Thymus (tissue), 11 donors: Measurements from ENCODE around the gene ASS1. TPM values are rescaled to one million over a fixed set of nuclear protein-coding genes. Genes with fewer than 3 reads are reported as not detected.

ENCODE experiments used
- DNase-seq, 9 donors: peaks; one replicate each; pipeline ENCODE4 v3.0.0-alpha.2; 2013; ENCODE audit warnings: low spot score in 9 of 9, low read depth in 6 of 9, missing footprints in 1 of 9
- H3K27ac ChIP-seq, 2 donors: one replicate each; pipeline ENCODE4 v1.5.1; 2013; ENCODE audit warnings: control low read depth in 1 of 2, low read depth in 1 of 2, low read length in 1 of 2, mild to moderate bottlenecking in 1 of 2, moderate library complexity in 1 of 2
- H3K27me3 ChIP-seq, 2 donors: one replicate each; pipeline ENCODE4 v1.5.1; 2013; ENCODE audit warnings: low read length in 1 of 2; ENCODE audit not compliant: control insufficient read depth in 2 of 2, insufficient read depth in 1 of 2
- H3K36me3 ChIP-seq, 2 donors: one replicate each; pipeline ENCODE4 v1.5.1; 2013; ENCODE audit warnings: low read length in 1 of 2, mild to moderate bottlenecking in 1 of 2, moderate library complexity in 1 of 2; ENCODE audit not compliant: control insufficient read depth in 2 of 2, insufficient read depth in 2 of 2
- H3K4me1 ChIP-seq, 2 donors: one replicate each; pipeline ENCODE4 v1.5.1; 2013; ENCODE audit warnings: low read length in 2 of 2; ENCODE audit not compliant: control insufficient read depth in 2 of 2, insufficient read depth in 2 of 2
- H3K4me3 ChIP-seq, 2 donors: one replicate each; pipeline ENCODE4 v1.5.1; 2013; ENCODE audit warnings: low read length in 2 of 2, control low read depth in 1 of 2, mild to moderate bottlenecking in 1 of 2
- H3K9me3 ChIP-seq, 2 donors: one replicate each; pipeline ENCODE4 v1.5.1; 2013; ENCODE audit warnings: low read length in 1 of 2, mild to moderate bottlenecking in 1 of 2; ENCODE audit not compliant: control insufficient read depth in 2 of 2, insufficient read depth in 1 of 2
- WGBS: extraction: QIAGEN DNeasy Blood & Tissue Kit; methylation state at CpG from one replicate; pipeline ENCODE4 v1.1.7; 2013; 5-methylcytosine and 5-hydroxymethylcytosine counted together
- polyA plus RNA-seq: library from polyadenylated mRNA; stranded (reverse); fragments of 200-250 nt; gene quantifications from one replicate; pipeline ENCODE4 v1.2.3, GENCODE V29; 2013
- total RNA-seq: library from RNA; stranded (reverse); fragments of 120-200 nt; gene quantifications from one replicate; pipeline ENCODE4 v1.2.4, GENCODE V29; 2013
- donor health status: healthy.

ASS1 gene
- total and polyA plus RNA-seq, 2 donors = 9.1 to 30.4 TPM

DNA sequence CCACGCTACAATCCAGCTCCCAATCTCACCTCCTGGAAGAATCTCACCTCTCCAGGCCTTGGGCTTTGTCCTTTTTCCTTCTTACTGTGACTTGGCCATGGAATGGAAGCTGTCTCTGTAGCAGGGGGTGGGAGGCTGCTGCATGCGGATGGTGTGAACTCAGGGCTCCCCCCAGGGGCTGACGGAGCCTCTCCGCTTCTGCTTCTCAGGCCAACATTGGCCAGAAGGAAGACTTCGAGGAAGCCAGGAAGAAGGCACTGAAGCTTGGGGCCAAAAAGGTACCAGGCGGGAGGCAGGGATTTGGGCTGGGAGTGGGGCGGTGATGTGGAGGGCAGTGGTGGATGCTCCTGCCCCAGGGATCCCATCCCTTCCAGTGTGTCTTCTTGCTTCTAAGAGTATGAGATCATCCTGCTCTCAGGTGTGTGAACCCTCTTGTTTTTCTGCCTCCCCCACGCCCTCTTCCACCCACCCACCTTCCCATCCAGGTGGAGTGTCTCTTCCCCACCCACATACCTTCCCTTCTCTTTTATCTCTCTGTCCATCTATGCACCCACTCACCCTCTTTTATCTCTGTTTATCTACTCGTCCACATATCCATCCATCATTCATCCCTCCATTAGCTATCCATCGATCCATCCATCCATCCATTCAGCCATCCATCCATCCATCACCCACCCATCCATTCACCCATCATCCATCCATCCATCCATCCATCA is 9.5 kb downstream of the ASS1 start:
- DNase-seq = no peak
- Histone ChIP-seq H3K27me3 (peaks cover 0 to 46% of the 10 kb centered on the region in 2 donors), H3K27ac (no peak overlapping the region), H3K4me1 (no peaks in the 10 kb centered on the region), H3K36me3 (no peaks in the 10 kb centered on the region), H3K4me3 (no peak overlapping the region), H3K9me3 (no peaks in the 10 kb centered on the region)
- WGBS = 94% methylated on average over 10 of the region's 10 CpGs

DNA sequence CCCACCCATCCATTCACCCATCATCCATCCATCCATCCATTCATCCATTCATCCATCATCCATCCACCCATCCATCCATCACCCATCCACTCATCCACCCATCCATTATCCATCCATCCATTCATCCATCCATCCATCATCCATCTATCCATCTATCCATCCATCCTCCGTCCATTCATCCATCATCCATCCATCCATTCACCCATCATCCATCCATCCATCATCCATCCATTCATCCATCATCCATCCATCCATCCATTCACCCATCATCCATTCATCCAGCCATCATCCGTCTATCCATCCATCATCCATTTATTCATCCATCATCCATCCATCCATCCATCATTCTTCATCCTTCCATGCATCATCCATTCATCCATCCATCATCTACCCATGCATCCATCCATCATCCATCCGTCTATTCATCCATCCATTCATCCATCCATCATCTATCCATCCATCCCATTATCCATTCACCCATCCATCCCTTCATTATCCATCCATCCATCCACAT is 10.1 kb downstream of the ASS1 start:
- H3K27me3 ChIP-seq = peaks cover 2 to 44% of the 10 kb centered on the region in 2 donors
- H3K9me3 ChIP-seq = no peaks in the 10 kb centered on the region
- 97% methylated on average over 3 of the region's 3 CpGs for WGBS
- H3K4me1 ChIP-seq = no peaks in the 10 kb centered on the region
- H3K36me3 ChIP-seq = no peaks in the 10 kb centered on the region
- H3K4me3 ChIP-seq = no peak overlapping the region
- no peak overlapping the region for H3K27ac ChIP-seq
- no peak for DNase-seq

- Histone ChIP-seq H3K9me3 (no peaks in the 10 kb centered on the region), H3K4me1 (no peaks in the 10 kb centered on the region), H3K36me3 (no peaks in the 10 kb centered on the region), H3K4me3 (no peak overlapping the region), H3K27me3 (peaks cover 2 to 48% of the 10 kb centered on the region in 2 donors), H3K27ac (no peak overlapping the region)
- WGBS = 94% methylated on average over 23 of the region's 23 CpGs
- no peak for DNase-seq
These were observed 13.5 kb downstream of the ASS1 start for GRCh38 chr9:130458027-130458803.

- Histone ChIP-seq H3K27ac (no peak overlapping the region), H3K4me3 (no peak overlapping the region), H3K4me1 (no peaks in the 10 kb centered on the region), H3K27me3 (peaks cover 2 to 49% of the 10 kb centered on the region in 2 donors), H3K9me3 (no peaks in the 10 kb centered on the region), H3K36me3 (no peaks in the 10 kb centered on the region)
- WGBS = 94% methylated on average over 5 of the region's 5 CpGs
- DNase-seq = no peak
These were observed 14.0 kb downstream of the ASS1 start for GRCh38 chr9:130458804-130459067.

DNA sequence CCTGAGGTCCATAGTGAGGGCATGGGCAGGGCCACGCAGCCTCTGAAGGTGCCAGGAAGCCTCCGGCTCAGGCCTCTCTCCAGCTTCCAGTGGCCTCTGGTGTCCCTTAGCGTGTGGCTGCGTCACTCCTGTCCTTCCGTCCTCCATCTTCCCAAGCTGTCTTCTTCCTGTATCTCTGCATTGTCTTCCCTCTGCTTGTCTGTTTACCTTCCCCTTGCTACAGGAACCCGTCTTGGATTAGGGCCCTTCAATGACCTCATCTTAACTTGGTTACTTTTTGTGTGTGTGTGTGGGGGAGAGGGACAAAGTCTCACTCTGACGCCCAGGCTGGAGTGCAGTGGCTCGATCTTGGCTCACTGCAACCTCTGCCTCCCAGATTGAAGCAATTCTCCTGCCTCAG is 14.4 kb downstream of the ASS1 start:
- no peaks in the 10 kb centered on the region for H3K36me3 ChIP-seq
- no peaks in the 10 kb centered on the region for H3K9me3 ChIP-seq
- H3K4me3 ChIP-seq = no peak overlapping the region
- no peaks in the 10 kb centered on the region for H3K4me1 ChIP-seq
- DNase-seq = no peak
- 90% methylated on average over 8 of the region's 8 CpGs for WGBS
- no peak overlapping the region for H3K27ac ChIP-seq
- H3K27me3 ChIP-seq = peaks cover 2 to 49% of the 10 kb centered on the region in 2 donors

- H3K4me1 ChIP-seq = no peaks in the 10 kb centered on the region
- H3K27ac ChIP-seq = no peak overlapping the region
- H3K27me3 ChIP-seq = peaks cover 2 to 57% of the 10 kb centered on the region in 2 donors
- no peak overlapping the region for H3K4me3 ChIP-seq
- no peaks in the 10 kb centered on the region for H3K9me3 ChIP-seq
- H3K36me3 ChIP-seq = no peaks in the 10 kb centered on the region
- WGBS = 88% methylated on average over 11 of the region's 11 CpGs
- DNase-seq = no peak
These were observed 15.3 kb downstream of the ASS1 start for GRCh38 chr9:130459941-130460669.

DNA sequence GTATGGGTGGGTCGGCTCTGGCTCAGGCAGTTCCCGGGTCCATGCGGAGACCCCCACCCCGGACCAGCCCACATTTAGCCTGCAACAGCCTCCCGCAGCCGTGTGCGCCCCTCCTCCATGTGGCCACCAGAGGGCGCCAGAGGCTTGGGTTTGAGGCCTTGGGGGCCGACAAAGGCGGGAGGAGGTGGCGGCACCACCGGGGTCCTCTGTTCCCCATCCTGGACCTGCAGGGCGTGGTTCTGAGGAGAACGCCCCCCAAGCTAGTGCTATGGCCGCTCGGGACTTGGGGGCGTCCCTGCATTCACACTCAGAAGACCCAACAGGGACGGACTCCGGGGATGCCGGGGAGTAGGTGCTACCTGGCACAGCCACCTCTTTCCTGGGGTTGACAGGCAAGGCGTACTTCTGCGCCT is 16.5 kb downstream of the ASS1 start:
- Histone ChIP-seq H3K36me3 (no peaks in the 10 kb centered on the region), H3K27ac (no peak overlapping the region), H3K9me3 (no peaks in the 10 kb centered on the region), H3K4me3 (no peak overlapping the region), H3K4me1 (no peaks in the 10 kb centered on the region), H3K27me3 (peaks cover 5 to 68% of the 10 kb centered on the region in 2 donors)
- WGBS = 24% methylated on average over 22 of the region's 22 CpGs
- DNase-seq = peak in 7 of 9 donors; percentile 19 to 72 (median 46)

GRCh38 chr9:130461731-130462130 is 17.0 kb downstream of the ASS1 start:
- no peaks in the 10 kb centered on the region for H3K9me3 ChIP-seq
- H3K27ac ChIP-seq = no peak overlapping the region
- peaks cover 10 to 73% of the 10 kb centered on the region in 2 donors for H3K27me3 ChIP-seq
- no peaks in the 10 kb centered on the region for H3K4me1 ChIP-seq
- H3K36me3 ChIP-seq = no peaks in the 10 kb centered on the region
- no peak overlapping the region for H3K4me3 ChIP-seq
- DNase-seq = no peak
- WGBS = 79% methylated on average over 11 of the region's 11 CpGs
